Testis (tissue), 2 donors: ENCODE measurements around the gene NUDT1.

Source experiments
- POLR2A ChIP-seq: fragments of 450-650 bp; IDR thresholded peaks from one replicate; pipeline ENCODE4 v1.6.1; 2017; ENCODE audit warnings: antibody characterized with exemption, mild to moderate bottlenecking, moderate library complexity
- TF ChIP-seq, protein P1 (sequence below), 3 experiments: fragments of 450-650 bp in 2 of 3; fragments of 200-600 bp in 1 of 3; sonication (generic) in 1 of 3; IDR thresholded peaks; one replicate each; pipeline ENCODE4 v1.5.1; 2016 to 2019; ENCODE audit warnings: antibody characterized with exemption in 3 of 3, mild to moderate bottlenecking in 2 of 3, moderate library complexity in 1 of 3

DNA sequence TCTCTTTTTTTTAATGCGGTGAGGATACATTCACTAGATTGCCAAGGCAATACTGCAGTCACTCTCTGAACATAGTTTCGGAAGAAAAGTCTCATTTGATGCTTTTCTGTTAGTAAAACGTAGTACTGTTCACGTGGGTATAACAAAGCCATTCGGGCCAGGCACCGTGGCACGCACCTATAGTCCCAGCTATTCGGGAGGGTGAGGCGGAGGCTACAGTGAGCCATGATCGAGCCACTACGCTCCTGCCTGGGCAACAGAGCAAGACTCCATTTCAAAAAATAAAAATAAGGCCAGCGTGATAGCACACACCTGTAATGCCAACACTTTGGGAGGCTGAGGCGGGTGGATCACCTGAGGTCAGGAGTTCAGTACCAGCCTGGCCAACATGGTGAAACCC, 47.6 kb downstream of the NUDT1 start:
- TF ChIP-seq, protein P1, sequence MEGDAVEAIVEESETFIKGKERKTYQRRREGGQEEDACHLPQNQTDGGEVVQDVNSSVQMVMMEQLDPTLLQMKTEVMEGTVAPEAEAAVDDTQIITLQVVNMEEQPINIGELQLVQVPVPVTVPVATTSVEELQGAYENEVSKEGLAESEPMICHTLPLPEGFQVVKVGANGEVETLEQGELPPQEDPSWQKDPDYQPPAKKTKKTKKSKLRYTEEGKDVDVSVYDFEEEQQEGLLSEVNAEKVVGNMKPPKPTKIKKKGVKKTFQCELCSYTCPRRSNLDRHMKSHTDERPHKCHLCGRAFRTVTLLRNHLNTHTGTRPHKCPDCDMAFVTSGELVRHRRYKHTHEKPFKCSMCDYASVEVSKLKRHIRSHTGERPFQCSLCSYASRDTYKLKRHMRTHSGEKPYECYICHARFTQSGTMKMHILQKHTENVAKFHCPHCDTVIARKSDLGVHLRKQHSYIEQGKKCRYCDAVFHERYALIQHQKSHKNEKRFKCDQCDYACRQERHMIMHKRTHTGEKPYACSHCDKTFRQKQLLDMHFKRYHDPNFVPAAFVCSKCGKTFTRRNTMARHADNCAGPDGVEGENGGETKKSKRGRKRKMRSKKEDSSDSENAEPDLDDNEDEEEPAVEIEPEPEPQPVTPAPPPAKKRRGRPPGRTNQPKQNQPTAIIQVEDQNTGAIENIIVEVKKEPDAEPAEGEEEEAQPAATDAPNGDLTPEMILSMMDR (IDR thresholded peaks at IDR 0.05), result no peak
- TF ChIP-seq POLR2A, result no peak
